Ascending aorta (tissue), 2 donors: ENCODE results near the gene PSRC1. TPM values are rescaled to one million over a fixed set of nuclear protein-coding genes. Genes with fewer than 3 reads are reported as not detected.

Experiments
- DNase-seq, 2 donors: peaks; one replicate each; pipeline ENCODE4 v3.0.0-alpha.2; 2019; ENCODE audit warnings: low spot score in 2 of 2
- H3K27ac ChIP-seq, 2 donors: fragments of 200-600 bp; sonication (generic); one replicate each; pipeline ENCODE4 v1.5.1; 2016 to 2017; ENCODE audit warnings: mild to moderate bottlenecking in 1 of 2
- H3K27me3 ChIP-seq: fragments of 200-600 bp; sonication (generic); one replicate; pipeline ENCODE4 v1.5.1; 2017
- H3K36me3 ChIP-seq, 2 donors: fragments of 200-600 bp; sonication (generic); one replicate each; pipeline ENCODE4 v1.5.1; 2016
- H3K4me1 ChIP-seq, 2 donors: fragments of 200-600 bp; sonication (generic); one replicate each; pipeline ENCODE4 v1.5.1; 2016 to 2017; ENCODE audit warnings: mild to moderate bottlenecking in 1 of 2
- H3K4me3 ChIP-seq, 2 donors: fragments of 200-600 bp; sonication (generic); one replicate each; pipeline ENCODE4 v1.5.1; 2016 to 2017; ENCODE audit warnings: mild to moderate bottlenecking in 1 of 2
- H3K9me3 ChIP-seq, 2 donors: fragments of 200-600 bp; sonication (generic); one replicate each; pipeline ENCODE4 v1.5.1; 2016
- CTCF ChIP-seq, 3 experiments: fragments of 200-600 bp in 2 of 3; fragments of 450-650 bp in 1 of 3; sonication (generic) in 2 of 3; IDR thresholded peaks; one replicate each; pipeline ENCODE4 v1.5.1; 2016 to 2019; ENCODE audit warnings: antibody characterized with exemption in 3 of 3, mild to moderate bottlenecking in 1 of 3, moderate library complexity in 1 of 3
- intact Hi-C: fragments of 100-400 bp; cut with DNase I; formaldehyde crosslinking; loops from one replicate; pipeline ENCODE4 v1.15.1; 2023
- total RNA-seq: library from RNA; depleted of rRNA; stranded (reverse); fragments of >200 nt; gene quantifications from one replicate; pipeline ENCODE4 v1.1.0, GENCODE V29; 2016

PSRC1 gene
- total RNA-seq, 1 donor from 2014 or later = 1.3 TPM

- TF ChIP-seq CTCF (IDR thresholded peaks at IDR 0.05) = no peak
- H3K27me3 ChIP-seq = no peaks in the 10 kb centered on the region
- H3K27ac ChIP-seq = peak overlapping the region; percentile 84 to 91
- peak overlapping the region; percentile 66 to 84 for H3K4me3 ChIP-seq
- no peaks in the 10 kb centered on the region for H3K9me3 ChIP-seq
- DNase-seq = peak in 1 of 2 donors; percentile 64
- intact Hi-C loops = loop anchor here (1.0 to 5.0 kb wide), 4 partner anchors 58 to 198 kb away; partner anchors contain the start of genes ATXN7L2 and PSMA5
- no peaks in the 10 kb centered on the region for H3K36me3 ChIP-seq
- H3K4me1 ChIP-seq = peaks cover 0 to 13% of the 10 kb centered on the region in 2 donors
Observed at GRCh38 chr1:109283748-109284600, 1.0 kb upstream of the PSRC1 start.

- Histone ChIP-seq H3K27ac (peak overlapping the region; percentile 84 to 91), H3K4me1 (peaks cover 0 to 13% of the 10 kb centered on the region in 2 donors), H3K36me3 (no peaks in the 10 kb centered on the region), H3K9me3 (no peaks in the 10 kb centered on the region), H3K27me3 (no peaks in the 10 kb centered on the region), H3K4me3 (peak overlapping the region; percentile 66 to 84)
- no peak for DNase-seq
- no peak for TF ChIP-seq CTCF (IDR thresholded peaks at IDR 0.05)
- intact Hi-C loops = loop anchor here (5.0 kb wide), 2 partner anchors 60 to 200 kb away; partner anchors contain the start of gene ATXN7L2
Observed at GRCh38 chr1:109282497-109282951, 421 bp downstream of the PSRC1 start.

DNA sequence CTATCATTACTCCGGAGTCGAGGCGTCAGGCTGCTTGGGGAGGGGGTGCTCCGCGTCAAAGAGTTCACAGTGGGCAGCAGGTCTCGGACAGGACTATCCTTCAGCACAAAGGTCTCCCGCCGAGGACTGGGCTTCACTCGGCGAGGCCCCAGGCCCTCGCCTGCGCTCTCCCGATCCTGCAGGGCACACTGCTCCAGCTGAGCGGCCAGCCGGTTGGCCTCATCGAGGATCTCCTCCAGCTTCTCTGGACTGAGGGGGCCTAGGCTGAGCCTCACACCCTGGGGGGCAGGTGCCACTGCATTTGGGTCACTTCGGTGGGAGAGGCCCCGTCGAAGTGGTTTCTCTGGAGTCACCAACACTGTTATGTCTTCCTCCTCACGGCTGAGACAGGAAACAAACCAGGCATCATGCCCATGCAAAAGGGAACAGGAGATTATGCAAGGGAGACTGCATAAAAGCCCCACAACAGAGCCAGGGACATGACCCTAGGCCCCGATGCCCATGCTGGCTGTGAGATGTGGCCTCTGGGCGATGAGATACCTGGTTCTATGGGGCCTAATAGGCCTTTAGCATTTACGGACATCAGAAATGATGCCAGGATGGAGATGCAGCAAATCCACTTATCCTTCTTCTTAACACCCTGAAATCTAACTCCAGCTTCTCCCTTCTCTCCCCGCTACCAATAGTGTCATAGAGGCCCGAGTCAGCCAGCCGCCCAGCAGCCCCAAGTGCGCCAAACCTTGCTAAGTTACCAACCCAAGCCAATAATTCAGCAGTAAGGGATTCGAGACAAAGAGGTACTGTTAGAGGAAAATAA lies 1.1 kb downstream of the PSRC1 start:
- Histone ChIP-seq H3K4me3 (peak overlapping the region; percentile 66 to 84), H3K27ac (peak overlapping the region; percentile 84 to 91), H3K4me1 (peaks cover 0 to 15% of the 10 kb centered on the region in 2 donors), H3K27me3 (no peaks in the 10 kb centered on the region), H3K36me3 (no peaks in the 10 kb centered on the region), H3K9me3 (no peaks in the 10 kb centered on the region)
- DNase-seq = peak in 1 of 2 donors; percentile 52
- intact Hi-C loops = loop anchor here (5.0 kb wide), 2 partner anchors 60 to 200 kb away; partner anchors contain the start of gene ATXN7L2
- no peak for TF ChIP-seq CTCF (IDR thresholded peaks at IDR 0.05)

- H3K36me3 ChIP-seq = no peaks in the 10 kb centered on the region
- DNase-seq = no peak
- no peaks in the 10 kb centered on the region for H3K9me3 ChIP-seq
- H3K4me1 ChIP-seq = peaks cover 0 to 15% of the 10 kb centered on the region in 2 donors
- no peak overlapping the region for H3K4me3 ChIP-seq
- intact Hi-C loops = loop anchor here (5.0 kb wide), 2 partner anchors 61 to 201 kb away; partner anchors contain the start of gene ATXN7L2
- TF ChIP-seq CTCF (IDR thresholded peaks at IDR 0.05) = no peak
- no peaks in the 10 kb centered on the region for H3K27me3 ChIP-seq
- no peak overlapping the region for H3K27ac ChIP-seq
Observed at GRCh38 chr1:109280862-109281261, 2.1 kb downstream of the PSRC1 start.

GRCh38 chr1:109279615-109280278 lies 3.2 kb downstream of the PSRC1 start:
- Histone ChIP-seq H3K27ac (no peak overlapping the region), H3K9me3 (no peaks in the 10 kb centered on the region), H3K4me3 (no peak overlapping the region), H3K4me1 (peaks cover 0 to 15% of the 10 kb centered on the region in 2 donors), H3K27me3 (no peaks in the 10 kb centered on the region), H3K36me3 (no peaks in the 10 kb centered on the region)
- TF ChIP-seq CTCF (IDR thresholded peaks at IDR 0.05) = no peak
- intact Hi-C loops = loop anchor here (5.0 kb wide), 3 partner anchors 63 to 253 kb away; partner anchors contain the start of gene ATXN7L2
- DNase-seq = peak in 1 of 2 donors; percentile 18
